AG09319 (cell line): ENCODE data around the gene TLCD1.

ENCODE experiments used
- DNase-seq: peaks from one replicate; pipeline ENCODE4 v3.0.0-alpha.2; 2010; ENCODE audit warnings: low read depth; ENCODE audit errors: extremely low read depth
- TF ChIP-seq, protein P1 (sequence below): IDR thresholded peaks from 2 replicates; pipeline ENCODE4 v1.5.1; 2011; ENCODE audit warnings: low read depth, mild to moderate bottlenecking, inconsistent platforms, low read length, moderate library complexity

The TLCD1 gene

GRCh38 chr17:28759256-28759865 is 33.3 kb upstream of the TLCD1 start:
- DNase-seq: no peak
- TF ChIP-seq, protein P1, sequence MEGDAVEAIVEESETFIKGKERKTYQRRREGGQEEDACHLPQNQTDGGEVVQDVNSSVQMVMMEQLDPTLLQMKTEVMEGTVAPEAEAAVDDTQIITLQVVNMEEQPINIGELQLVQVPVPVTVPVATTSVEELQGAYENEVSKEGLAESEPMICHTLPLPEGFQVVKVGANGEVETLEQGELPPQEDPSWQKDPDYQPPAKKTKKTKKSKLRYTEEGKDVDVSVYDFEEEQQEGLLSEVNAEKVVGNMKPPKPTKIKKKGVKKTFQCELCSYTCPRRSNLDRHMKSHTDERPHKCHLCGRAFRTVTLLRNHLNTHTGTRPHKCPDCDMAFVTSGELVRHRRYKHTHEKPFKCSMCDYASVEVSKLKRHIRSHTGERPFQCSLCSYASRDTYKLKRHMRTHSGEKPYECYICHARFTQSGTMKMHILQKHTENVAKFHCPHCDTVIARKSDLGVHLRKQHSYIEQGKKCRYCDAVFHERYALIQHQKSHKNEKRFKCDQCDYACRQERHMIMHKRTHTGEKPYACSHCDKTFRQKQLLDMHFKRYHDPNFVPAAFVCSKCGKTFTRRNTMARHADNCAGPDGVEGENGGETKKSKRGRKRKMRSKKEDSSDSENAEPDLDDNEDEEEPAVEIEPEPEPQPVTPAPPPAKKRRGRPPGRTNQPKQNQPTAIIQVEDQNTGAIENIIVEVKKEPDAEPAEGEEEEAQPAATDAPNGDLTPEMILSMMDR: no peak

DNA sequence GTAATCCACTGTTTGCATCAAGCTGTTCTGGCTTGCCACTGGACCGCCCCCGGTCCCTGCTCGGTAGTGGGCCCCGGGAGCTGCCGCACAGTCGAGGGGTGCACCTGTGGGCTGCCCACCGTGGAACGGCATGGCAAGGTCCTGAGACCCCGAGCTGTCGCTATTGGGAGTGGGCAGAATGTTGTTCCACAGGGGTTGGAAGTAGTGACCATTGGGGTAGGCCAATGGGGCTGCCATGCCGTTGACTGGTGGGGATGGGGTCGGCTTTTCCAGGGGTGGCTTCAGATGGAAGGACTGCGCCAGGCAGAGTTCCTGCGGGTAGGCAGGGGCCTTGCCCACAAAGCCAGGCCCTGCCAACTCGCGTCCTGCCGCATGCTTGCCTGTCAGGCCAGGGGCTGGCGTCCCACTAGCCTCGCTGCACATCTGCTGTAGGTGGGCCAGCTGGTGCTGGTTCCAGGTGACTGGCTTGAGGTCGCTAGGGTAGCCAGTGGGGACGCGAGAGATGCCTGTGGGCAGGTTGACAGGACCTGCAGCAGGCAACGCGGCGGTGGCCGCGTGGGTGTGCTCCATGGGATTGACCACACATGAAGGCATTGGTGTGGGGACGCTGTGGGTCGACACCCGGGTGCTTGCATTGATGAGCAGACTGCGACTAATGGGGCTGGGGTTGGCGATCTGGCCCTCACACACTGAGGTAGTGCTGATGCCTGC is 32.5 kb upstream of the TLCD1 start:
- TF ChIP-seq, protein P1: no peak
- no peak for DNase-seq

GRCh38 chr17:28756049-28756804 is 30.2 kb upstream of the TLCD1 start:
- DNase-seq: no peak
- TF ChIP-seq, protein P1: no peak

DNA sequence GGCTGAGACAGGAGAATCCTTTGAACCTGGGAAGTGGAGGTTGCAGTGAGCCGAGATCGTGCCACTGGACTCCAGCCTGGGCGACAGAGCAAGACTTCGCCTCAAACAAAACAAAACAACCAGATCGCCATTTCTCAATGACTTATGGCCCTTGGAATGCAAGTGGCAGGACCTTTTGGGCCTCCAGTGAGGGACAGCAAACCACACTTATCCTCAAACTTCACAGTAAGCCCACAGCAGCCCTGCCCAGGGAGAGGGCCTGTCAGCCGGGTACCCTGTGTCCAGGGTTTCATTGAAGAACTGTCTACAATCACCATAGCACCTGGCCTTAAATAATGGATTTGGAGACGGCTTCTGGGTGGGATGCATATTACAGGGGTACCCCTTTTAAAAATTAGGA is 29.5 kb upstream of the TLCD1 start:
- no peak for DNase-seq
- TF ChIP-seq, protein P1: no peak

- DNase-seq: no peak
Observed at GRCh38 chr17:28751600-28752366, 25.8 kb upstream of the TLCD1 start.

GRCh38 chr17:28750178-28751047 is 24.4 kb upstream of the TLCD1 start:
- TF ChIP-seq, protein P1: no peak; the same call in none of the 2 replicates
- peak; percentile 81 for DNase-seq

More at GRCh38 chr17:28751600-28752366, 25.8 kb upstream of the TLCD1 start:
- TF ChIP-seq, protein P1: no peak
